Stimulated activated CD8-positive, alpha-beta memory T cell treated with anti-CD3 and anti-CD28 coated beads, Interleukin-4, amount 100 ng/mL, for 48 hours (primary cell): Measurements from ENCODE around the gene EHMT1.
A peak's percentile ranks its signal among the peaks of the same experiment; 100 is the strongest.
"Not testable (repeated sequence)": the region's sequence is repeated elsewhere in the genome, so short reads cannot be mapped to it uniquely, and the experiment has no call there.

ENCODE experiments used
- DNase-seq: peaks from one replicate; pipeline ENCODE4 v3.0.0-alpha.2; 2020

The EHMT1 gene

DNA sequence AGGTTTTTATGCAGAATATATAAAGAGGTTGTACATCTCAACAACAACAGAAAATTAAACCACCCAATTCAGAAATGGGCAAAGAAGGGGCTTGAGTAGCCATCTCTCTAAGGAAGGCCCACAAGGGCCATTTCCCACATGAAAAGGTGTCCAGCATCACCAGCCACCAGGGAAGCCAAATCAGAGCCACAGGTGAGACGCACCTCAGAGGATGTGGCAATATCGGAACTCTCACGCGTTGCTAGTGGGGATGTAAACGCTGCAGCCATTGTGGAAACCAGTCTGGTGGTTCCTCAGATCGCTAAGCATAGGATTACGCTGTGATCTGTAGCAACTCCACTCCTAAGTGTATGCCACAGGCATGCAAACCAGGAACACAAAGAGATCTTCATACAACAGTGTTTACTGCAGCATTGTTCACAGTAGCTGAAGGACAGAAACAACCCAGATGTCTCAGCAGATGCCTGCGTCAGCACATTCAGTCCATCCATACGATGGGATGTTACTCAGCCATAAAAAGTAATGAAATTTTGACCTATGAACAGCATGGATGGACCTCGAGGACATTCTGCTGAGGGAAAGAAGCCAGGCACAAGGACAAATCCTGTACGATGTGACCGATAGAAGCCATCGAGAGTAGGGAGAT, 174.5 kb downstream of the EHMT1 start:
- DNase-seq = no peak

DNA sequence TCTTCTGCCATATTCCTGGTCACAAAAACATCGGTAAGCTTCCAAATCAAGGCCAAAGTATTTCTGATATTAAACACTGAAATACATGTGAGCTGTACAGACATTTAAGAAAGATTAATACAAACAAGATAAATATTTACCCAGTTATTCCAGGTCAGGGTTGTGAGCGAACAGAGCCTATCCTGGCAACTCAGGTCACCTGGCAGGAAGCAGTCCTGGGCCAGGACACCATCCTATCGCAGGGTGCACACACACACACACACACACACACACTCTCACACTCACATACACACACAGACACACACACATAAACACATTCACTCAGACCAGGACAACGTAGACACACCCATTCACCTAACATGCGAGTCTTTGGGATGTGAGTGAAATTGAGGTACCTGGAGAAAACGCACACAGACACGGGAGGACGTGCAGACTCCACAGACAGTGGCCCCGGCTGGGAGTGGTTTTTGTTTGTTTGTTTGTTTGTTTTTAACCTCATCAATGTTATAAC, 176.4 kb downstream of the EHMT1 start:
- no peak for DNase-seq

- DNase-seq = no peak
Observed at GRCh38 chr9:137797206-137798120, 178.7 kb downstream of the EHMT1 start.

DNA sequence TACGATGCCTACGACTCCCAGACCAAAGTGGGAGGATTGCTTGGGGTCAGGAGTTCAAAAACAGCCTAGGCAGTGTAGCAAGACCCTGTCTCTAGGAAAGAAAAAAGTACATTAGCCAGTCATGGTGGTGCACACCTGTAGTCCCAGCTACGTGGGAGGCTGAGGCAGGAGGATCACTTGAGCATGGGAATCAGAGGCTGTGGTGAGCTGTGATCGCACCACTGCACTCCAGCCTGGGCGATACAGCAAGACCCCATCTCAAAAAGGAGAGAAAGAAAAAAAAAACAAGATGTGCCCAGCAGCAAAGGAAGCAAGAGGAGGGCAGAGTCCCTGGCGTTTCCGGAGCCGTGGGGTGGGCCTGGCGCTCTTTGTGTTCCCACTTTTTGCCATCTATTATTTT, 179.3 kb downstream of the EHMT1 start:
- no peak for DNase-seq

- no peak for DNase-seq
Observed at GRCh38 chr9:137798901-137799629, 180.3 kb downstream of the EHMT1 start.

- no peak for DNase-seq
Observed at GRCh38 chr9:137799630-137799983, 180.8 kb downstream of the EHMT1 start.

DNA sequence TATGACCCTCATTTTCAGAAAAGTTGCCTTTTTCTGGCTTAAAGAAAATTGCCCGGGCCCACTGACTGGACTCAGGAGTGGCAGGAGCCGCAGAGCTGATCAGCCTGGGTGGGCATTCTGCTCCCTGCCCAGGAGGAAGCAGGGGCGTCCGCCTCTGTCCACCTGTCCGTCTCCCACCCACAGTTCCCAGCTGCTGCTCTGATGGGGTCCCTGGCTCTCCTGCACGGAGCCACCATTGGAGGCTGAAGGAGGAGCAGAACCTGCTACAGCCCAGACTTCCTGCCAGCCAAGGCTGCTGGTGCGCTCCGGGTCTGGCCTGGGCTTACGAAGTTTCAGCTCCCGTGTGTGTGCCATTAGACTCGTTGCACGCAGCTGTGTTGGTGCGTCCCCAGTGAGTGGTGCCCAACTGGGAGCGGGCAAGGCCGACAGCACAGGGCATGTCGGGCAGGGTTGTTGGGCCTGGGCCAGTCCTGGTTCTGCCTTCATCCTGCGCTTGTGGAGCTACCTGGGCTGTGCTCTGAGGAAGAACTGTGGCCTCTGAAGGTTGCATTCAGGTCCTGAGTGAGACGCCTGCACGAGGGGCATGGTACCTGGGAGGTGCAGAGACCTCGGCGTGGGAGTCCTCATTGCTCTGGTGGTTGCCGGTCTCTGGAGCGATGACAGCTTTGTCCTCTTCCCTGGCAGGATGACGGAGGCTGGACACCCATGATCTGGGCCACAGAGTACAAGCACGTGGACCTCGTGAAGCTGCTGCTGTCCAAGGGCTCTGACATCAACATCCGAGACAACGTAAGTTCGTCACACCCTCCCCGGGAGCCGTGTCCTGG, 181.6 kb downstream of the EHMT1 start:
- no peak for DNase-seq

DNA sequence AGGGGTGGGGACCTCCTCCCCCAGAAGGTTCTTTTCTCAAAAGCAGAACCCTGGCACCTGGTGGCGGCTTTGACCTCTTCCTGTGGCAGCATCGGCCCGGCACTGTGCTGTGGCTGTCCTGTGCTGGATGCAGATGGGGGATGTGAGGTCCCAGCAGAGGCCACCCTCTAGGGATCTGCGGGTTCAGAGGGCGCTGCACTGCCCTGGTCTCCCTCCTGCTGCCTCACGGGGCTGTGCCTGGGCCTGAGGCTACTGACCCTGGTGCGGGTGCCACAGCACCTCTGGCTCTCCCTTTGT, 182.2 kb downstream of the EHMT1 start:
- DNase-seq = no peak

GRCh38 chr9:137802021-137802420, 183.2 kb downstream of the EHMT1 start:
- no peak for DNase-seq

DNA sequence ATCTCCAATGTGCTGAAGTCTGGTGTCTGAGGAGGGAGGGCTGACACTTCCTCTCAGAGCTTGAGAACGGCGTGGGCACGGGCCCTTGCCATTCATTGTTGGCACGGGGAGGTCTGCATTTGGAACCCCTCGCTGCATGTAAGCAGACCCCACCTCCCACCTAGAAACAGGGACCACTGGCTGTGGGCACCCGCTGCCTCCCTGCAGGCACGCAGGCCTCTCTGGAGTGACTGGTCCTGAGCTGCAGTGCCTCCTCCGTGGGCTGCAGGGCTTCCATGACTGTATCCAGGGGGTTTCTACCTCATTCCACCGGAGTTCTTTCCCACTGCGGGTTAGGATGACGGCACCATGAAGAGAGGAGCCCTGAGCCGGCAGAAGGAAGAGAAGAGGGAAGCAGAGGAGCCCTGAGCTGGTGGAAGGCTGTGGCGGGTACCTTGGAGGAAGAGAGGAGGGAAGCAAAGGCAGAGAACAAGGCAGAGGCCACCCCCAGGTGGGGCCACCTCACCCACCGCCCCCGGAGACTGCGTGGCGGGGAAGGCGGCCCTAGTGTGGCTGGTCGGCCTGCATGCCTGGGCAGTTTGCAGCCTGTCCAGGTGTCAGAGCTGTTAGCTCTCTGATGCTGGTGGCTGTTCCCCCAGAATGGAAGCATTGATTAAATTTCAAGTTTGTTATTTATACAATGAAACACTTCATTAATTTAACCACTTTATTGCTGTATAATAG, 183.9 kb downstream of the EHMT1 start:
- no peak for DNase-seq

GRCh38 chr9:137804908-137805630, 186.3 kb downstream of the EHMT1 start:
- DNase-seq = peak; percentile 30

DNA sequence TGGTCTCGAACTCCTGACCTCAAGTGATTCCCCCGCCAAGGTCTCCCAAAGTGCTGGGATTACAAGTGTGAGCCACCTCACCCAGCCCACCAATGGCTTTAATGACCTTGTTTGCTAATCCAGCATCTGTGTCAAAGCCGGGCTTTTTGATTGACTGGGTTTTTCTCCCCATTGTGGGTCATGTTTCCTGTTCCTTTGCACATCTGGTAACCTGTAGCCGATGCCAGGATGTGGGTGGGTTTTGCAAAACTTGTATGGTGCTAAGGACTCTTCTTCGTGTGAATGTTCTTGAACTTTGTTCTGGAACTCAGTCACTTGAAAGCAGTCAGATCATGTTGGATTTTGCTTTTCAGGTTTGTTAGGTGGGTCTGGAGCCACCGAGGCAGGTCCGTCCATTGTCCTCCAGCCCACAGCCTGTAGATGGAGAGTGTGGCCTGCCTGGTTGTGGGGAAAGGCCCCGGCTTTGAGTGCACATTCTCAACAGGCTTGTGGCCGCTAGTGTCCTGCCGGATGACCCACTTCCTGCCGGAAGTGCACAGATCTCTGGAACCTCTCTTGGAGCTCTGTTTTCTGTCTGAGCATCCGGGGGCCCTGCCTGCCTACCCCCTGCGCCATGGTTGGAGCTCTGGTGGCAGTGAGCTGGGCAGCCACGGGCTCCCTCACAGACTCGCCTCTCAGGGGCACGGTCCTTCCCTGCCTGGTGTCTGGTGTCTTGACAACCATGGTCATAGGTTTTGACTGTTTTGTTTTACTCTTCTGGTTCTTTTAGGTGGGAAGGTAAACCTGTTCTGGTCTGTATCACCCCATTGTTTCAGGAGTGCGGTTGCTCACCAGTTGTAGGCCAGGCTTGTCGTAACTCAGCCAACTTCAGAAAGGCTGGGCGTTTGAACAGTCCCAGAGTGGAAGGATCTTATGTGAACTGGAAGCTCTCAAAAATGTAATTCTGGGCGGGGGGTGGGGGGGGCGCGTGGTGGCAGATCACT, 189.2 kb downstream of the EHMT1 start:
- no peak for DNase-seq

- no peak for DNase-seq
Observed at GRCh38 chr9:137809040-137809576, 190.3 kb downstream of the EHMT1 start.

DNA sequence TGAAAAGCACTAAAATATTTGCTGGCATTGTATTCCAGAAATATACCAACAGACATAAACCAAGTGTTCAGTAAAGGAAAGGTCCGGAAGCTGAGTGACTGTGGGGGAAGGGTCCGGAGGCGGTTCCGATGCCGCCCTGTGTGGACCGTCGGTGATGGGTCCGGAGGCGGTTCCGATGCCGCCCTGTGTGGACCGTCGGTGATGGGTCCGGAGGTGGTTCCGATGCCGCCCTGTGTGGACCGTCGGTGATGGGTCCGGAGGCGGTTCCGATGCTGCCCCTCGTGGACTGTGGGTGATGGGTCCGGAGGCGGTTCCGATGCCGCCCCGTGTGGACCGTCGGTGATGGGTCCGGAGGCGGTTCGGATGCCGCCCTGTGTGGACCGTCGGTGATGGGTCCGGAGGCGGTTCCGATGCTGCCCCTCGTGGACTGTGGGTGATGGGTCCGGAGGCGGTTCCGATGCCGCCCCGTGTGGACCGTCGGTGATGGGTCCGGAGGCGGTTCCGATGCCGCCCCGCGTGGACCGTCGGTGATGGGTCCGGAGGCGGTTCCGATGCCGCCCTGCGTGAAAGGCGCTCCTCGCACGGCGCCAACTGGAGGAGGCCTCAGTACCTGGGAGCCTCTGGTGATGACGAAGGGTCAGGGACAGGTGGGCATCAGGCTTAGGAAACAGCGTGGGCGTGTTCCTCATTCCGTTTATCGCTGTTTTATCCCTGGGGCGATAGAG, 191.1 kb downstream of the EHMT1 start:
- not testable (repeated sequence) for DNase-seq

- DNase-seq = no peak
Observed at GRCh38 chr9:137811283-137811870, 192.6 kb downstream of the EHMT1 start.

- DNase-seq = no peak
Observed at GRCh38 chr9:137812356-137813023, 193.7 kb downstream of the EHMT1 start.

- no peak for DNase-seq
Observed at GRCh38 chr9:137813167-137813566, 194.4 kb downstream of the EHMT1 start.
